ENCODE data around the gene BLNK.

Gene BLNK

GRCh38 chr10:96230527-96230926 is 40.8 kb downstream of the BLNK start:
- H3K27me3 ChIP-seq (ENCODE audit: control insufficient read depth in 1 of 2, insufficient read depth in 2 of 2, low read length in 2 of 2), result no peaks in the 10 kb centered on the region
- no peak overlapping the region for H3K9ac ChIP-seq (ENCODE audit: low read depth in 1 of 2, low read length in 2 of 2)
- H3K9me3 ChIP-seq (ENCODE audit: control insufficient read depth in 1 of 2, low read length in 2 of 2), result no peaks in the 10 kb centered on the region
- no peak overlapping the region for H3K4me3 ChIP-seq (ENCODE audit: low read depth in 1 of 2, low read length in 2 of 2)
- H3K27ac ChIP-seq (ENCODE audit: low read depth, low read length), result no peak overlapping the region
- peaks cover 22 to 55% of the 10 kb centered on the region in 2 donors for H3K36me3 ChIP-seq (ENCODE audit: control insufficient read depth in 1 of 2, insufficient read depth in 2 of 2, low read length in 2 of 2)
- peaks cover 2 to 8% of the 10 kb centered on the region in 2 donors for H3K4me1 ChIP-seq (ENCODE audit: control insufficient read depth in 1 of 2, insufficient read depth in 2 of 2, low read length in 2 of 2)

DNA sequence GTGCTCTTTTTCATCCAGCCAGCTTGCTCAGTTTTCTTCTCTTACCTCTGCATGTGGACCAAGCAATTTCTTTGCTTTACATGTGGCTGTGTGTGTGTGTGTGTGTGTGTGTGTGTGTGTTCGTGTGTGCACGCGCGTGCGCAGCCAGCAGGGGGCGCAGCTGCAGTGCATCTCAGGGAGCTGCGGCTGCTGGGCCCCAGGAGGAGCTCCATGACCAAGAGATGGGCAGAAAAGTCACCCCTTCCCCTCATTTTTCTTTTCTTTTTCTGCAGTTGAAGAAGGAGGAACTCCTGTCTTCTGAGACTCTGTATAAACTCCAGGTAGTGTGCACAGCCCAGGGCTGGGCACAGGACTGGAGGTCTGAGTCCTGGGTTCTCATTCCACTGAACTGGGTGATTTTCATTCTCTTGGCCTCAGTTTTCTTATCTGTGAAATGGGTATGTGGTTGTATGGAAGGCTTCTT is 41.8 kb downstream of the BLNK start:
- Histone ChIP-seq H3K27me3 (ENCODE audit: control insufficient read depth in 1 of 2, insufficient read depth in 2 of 2, low read length in 2 of 2) (no peaks in the 10 kb centered on the region), H3K36me3 (ENCODE audit: control insufficient read depth in 1 of 2, insufficient read depth in 2 of 2, low read length in 2 of 2) (peaks cover 27 to 61% of the 10 kb centered on the region in 2 donors), H3K4me3 (ENCODE audit: low read depth in 1 of 2, low read length in 2 of 2) (no peak overlapping the region), H3K9ac (ENCODE audit: low read depth in 1 of 2, low read length in 2 of 2) (no peak overlapping the region), H3K27ac (ENCODE audit: low read depth, low read length) (no peak overlapping the region), H3K9me3 (ENCODE audit: control insufficient read depth in 1 of 2, low read length in 2 of 2) (no peaks in the 10 kb centered on the region), H3K4me1 (ENCODE audit: control insufficient read depth in 1 of 2, insufficient read depth in 2 of 2, low read length in 2 of 2) (peaks cover 0 to 8% of the 10 kb centered on the region in 2 donors)

GRCh38 chr10:96228408-96228994 is 42.9 kb downstream of the BLNK start:
- H3K27me3 ChIP-seq (ENCODE audit: control insufficient read depth in 1 of 2, insufficient read depth in 2 of 2, low read length in 2 of 2), result no peaks in the 10 kb centered on the region
- H3K4me3 ChIP-seq (ENCODE audit: low read depth in 1 of 2, low read length in 2 of 2), result no peak overlapping the region
- H3K4me1 ChIP-seq (ENCODE audit: control insufficient read depth in 1 of 2, insufficient read depth in 2 of 2, low read length in 2 of 2), result peaks cover 0 to 8% of the 10 kb centered on the region in 2 donors
- no peak overlapping the region for H3K9ac ChIP-seq (ENCODE audit: low read depth in 1 of 2, low read length in 2 of 2)
- peaks cover 29 to 67% of the 10 kb centered on the region in 2 donors for H3K36me3 ChIP-seq (ENCODE audit: control insufficient read depth in 1 of 2, insufficient read depth in 2 of 2, low read length in 2 of 2)
- no peak overlapping the region for H3K27ac ChIP-seq (ENCODE audit: low read depth, low read length)
- H3K9me3 ChIP-seq (ENCODE audit: control insufficient read depth in 1 of 2, low read length in 2 of 2), result no peaks in the 10 kb centered on the region

- Histone ChIP-seq H3K4me3 (ENCODE audit: low read depth in 1 of 2, low read length in 2 of 2) (no peak overlapping the region), H3K9ac (ENCODE audit: low read depth in 1 of 2, low read length in 2 of 2) (no peak overlapping the region), H3K36me3 (ENCODE audit: control insufficient read depth in 1 of 2, insufficient read depth in 2 of 2, low read length in 2 of 2) (peaks cover 35 to 69% of the 10 kb centered on the region in 2 donors), H3K27ac (ENCODE audit: low read depth, low read length) (no peak overlapping the region), H3K9me3 (ENCODE audit: control insufficient read depth in 1 of 2, low read length in 2 of 2) (no peaks in the 10 kb centered on the region), H3K27me3 (ENCODE audit: control insufficient read depth in 1 of 2, insufficient read depth in 2 of 2, low read length in 2 of 2) (no peaks in the 10 kb centered on the region), H3K4me1 (ENCODE audit: control insufficient read depth in 1 of 2, insufficient read depth in 2 of 2, low read length in 2 of 2) (peaks cover 0 to 8% of the 10 kb centered on the region in 2 donors)
These were observed 44.2 kb downstream of the BLNK start for GRCh38 chr10:96227206-96227605.

DNA sequence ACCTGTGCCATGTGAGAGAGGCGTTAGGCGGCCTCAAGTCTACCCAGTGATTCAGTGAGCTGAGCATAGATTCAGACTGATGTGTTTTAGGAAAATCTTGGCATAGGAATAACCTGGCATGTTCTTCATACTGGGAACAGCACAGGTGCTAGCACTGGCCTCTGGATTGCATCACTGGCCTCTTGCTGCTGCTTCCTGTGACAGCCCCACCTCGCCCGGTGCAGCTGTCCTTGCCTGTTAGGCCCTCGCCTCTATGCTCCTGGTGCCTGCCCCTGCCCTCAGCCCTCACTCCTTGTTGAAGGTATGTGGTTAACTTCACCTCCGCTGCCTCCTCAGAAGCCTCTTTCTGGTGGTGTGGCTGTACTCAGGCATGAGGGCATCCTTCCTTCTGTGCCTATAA is 46.2 kb downstream of the BLNK start:
- Histone ChIP-seq H3K27ac (ENCODE audit: low read depth, low read length) (no peak overlapping the region), H3K9ac (ENCODE audit: low read depth in 1 of 2, low read length in 2 of 2) (no peak overlapping the region), H3K4me1 (ENCODE audit: control insufficient read depth in 1 of 2, insufficient read depth in 2 of 2, low read length in 2 of 2) (peaks cover 0 to 8% of the 10 kb centered on the region in 2 donors), H3K27me3 (ENCODE audit: control insufficient read depth in 1 of 2, insufficient read depth in 2 of 2, low read length in 2 of 2) (no peaks in the 10 kb centered on the region), H3K4me3 (ENCODE audit: low read depth in 1 of 2, low read length in 2 of 2) (no peak overlapping the region), H3K36me3 (ENCODE audit: control insufficient read depth in 1 of 2, insufficient read depth in 2 of 2, low read length in 2 of 2) (peaks cover 44 to 68% of the 10 kb centered on the region in 2 donors), H3K9me3 (ENCODE audit: control insufficient read depth in 1 of 2, low read length in 2 of 2) (no peaks in the 10 kb centered on the region)

DNA sequence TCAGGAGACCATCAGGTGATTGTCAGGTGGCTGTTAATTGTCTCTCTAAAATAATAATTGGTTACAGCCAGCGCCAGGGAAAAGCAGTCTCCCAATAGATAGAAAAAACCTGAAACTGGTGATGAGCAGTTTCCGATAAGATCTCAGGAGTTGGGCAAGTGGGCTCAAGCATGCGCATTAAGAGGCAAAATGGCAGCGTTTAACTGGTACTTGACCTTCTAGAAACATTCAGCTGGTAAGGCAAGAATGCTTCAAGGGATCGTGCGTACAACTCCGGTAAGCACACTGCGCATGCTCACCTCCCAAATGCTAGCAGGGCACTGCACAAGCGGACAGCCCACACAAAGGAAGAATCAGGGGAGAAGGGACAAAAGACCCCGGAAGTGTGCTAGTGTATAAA is 48.5 kb downstream of the BLNK start:
- Histone ChIP-seq H3K4me3 (ENCODE audit: low read depth in 1 of 2, low read length in 2 of 2) (no peak overlapping the region), H3K27ac (ENCODE audit: low read depth, low read length) (no peak overlapping the region), H3K4me1 (ENCODE audit: control insufficient read depth in 1 of 2, insufficient read depth in 2 of 2, low read length in 2 of 2) (peaks cover 0 to 1% of the 10 kb centered on the region in 2 donors), H3K27me3 (ENCODE audit: control insufficient read depth in 1 of 2, insufficient read depth in 2 of 2, low read length in 2 of 2) (no peaks in the 10 kb centered on the region), H3K9ac (ENCODE audit: low read depth in 1 of 2, low read length in 2 of 2) (no peak overlapping the region), H3K9me3 (ENCODE audit: control insufficient read depth in 1 of 2, low read length in 2 of 2) (no peaks in the 10 kb centered on the region), H3K36me3 (ENCODE audit: control insufficient read depth in 1 of 2, insufficient read depth in 2 of 2, low read length in 2 of 2) (peaks cover 43 to 78% of the 10 kb centered on the region in 2 donors)

GRCh38 chr10:96222441-96222840 is 48.9 kb downstream of the BLNK start:
- peaks cover 43 to 76% of the 10 kb centered on the region in 2 donors for H3K36me3 ChIP-seq (ENCODE audit: control insufficient read depth in 1 of 2, insufficient read depth in 2 of 2, low read length in 2 of 2)
- H3K9me3 ChIP-seq (ENCODE audit: control insufficient read depth in 1 of 2, low read length in 2 of 2), result no peaks in the 10 kb centered on the region
- H3K9ac ChIP-seq (ENCODE audit: low read depth in 1 of 2, low read length in 2 of 2), result no peak overlapping the region
- H3K4me3 ChIP-seq (ENCODE audit: low read depth in 1 of 2, low read length in 2 of 2), result no peak overlapping the region
- H3K27me3 ChIP-seq (ENCODE audit: control insufficient read depth in 1 of 2, insufficient read depth in 2 of 2, low read length in 2 of 2), result no peaks in the 10 kb centered on the region
- no peaks in the 10 kb centered on the region for H3K4me1 ChIP-seq (ENCODE audit: control insufficient read depth in 1 of 2, insufficient read depth in 2 of 2, low read length in 2 of 2)
- no peak overlapping the region for H3K27ac ChIP-seq (ENCODE audit: low read depth, low read length)

- no peaks in the 10 kb centered on the region for H3K4me1 ChIP-seq (ENCODE audit: control insufficient read depth in 1 of 2, insufficient read depth in 2 of 2, low read length in 2 of 2)
- peaks cover 40 to 73% of the 10 kb centered on the region in 2 donors for H3K36me3 ChIP-seq (ENCODE audit: control insufficient read depth in 1 of 2, insufficient read depth in 2 of 2, low read length in 2 of 2)
- no peak overlapping the region for H3K27ac ChIP-seq (ENCODE audit: low read depth, low read length)
- no peak overlapping the region for H3K4me3 ChIP-seq (ENCODE audit: low read depth in 1 of 2, low read length in 2 of 2)
- no peak overlapping the region for H3K9ac ChIP-seq (ENCODE audit: low read depth in 1 of 2, low read length in 2 of 2)
- no peaks in the 10 kb centered on the region for H3K27me3 ChIP-seq (ENCODE audit: control insufficient read depth in 1 of 2, insufficient read depth in 2 of 2, low read length in 2 of 2)
- no peaks in the 10 kb centered on the region for H3K9me3 ChIP-seq (ENCODE audit: control insufficient read depth in 1 of 2, low read length in 2 of 2)
These were observed 52.5 kb downstream of the BLNK start for GRCh38 chr10:96218826-96219225.

GRCh38 chr10:96217711-96218110 is 53.7 kb downstream of the BLNK start:
- Histone ChIP-seq H3K4me1 (ENCODE audit: control insufficient read depth in 1 of 2, insufficient read depth in 2 of 2, low read length in 2 of 2) (no peaks in the 10 kb centered on the region), H3K9ac (ENCODE audit: low read depth in 1 of 2, low read length in 2 of 2) (no peak overlapping the region), H3K36me3 (ENCODE audit: control insufficient read depth in 1 of 2, insufficient read depth in 2 of 2, low read length in 2 of 2) (peaks cover 38 to 72% of the 10 kb centered on the region in 2 donors), H3K9me3 (ENCODE audit: control insufficient read depth in 1 of 2, low read length in 2 of 2) (no peaks in the 10 kb centered on the region), H3K27me3 (ENCODE audit: control insufficient read depth in 1 of 2, insufficient read depth in 2 of 2, low read length in 2 of 2) (no peaks in the 10 kb centered on the region), H3K4me3 (ENCODE audit: low read depth in 1 of 2, low read length in 2 of 2) (no peak overlapping the region), H3K27ac (ENCODE audit: low read depth, low read length) (no peak overlapping the region)

DNA sequence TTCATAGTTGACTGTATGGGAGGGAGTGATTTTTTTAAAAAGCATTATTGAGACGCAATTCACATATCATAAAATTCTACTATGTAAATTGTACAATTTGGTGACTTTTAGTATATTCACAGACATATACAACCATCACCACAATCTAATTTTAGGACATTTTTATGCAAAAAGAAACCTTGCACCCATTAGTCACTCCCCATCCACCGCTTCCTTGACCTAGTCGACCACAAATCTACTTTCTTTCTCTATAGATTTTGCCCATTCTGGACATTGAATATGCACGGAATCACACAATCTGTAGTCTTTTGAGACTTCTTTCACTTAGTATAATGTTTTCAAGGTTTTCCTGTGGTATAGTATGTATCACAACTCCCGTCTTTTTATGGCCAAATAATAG is 54.6 kb downstream of the BLNK start:
- Histone ChIP-seq H3K27ac (ENCODE audit: low read depth, low read length) (no peak overlapping the region), H3K4me3 (ENCODE audit: low read depth in 1 of 2, low read length in 2 of 2) (no peak overlapping the region)

More for the DNA sequence above, 54.6 kb downstream of the BLNK start:
- Histone ChIP-seq H3K4me1 (ENCODE audit: control insufficient read depth in 1 of 2, insufficient read depth in 2 of 2, low read length in 2 of 2) (no peaks in the 10 kb centered on the region), H3K9me3 (ENCODE audit: control insufficient read depth in 1 of 2, low read length in 2 of 2) (no peaks in the 10 kb centered on the region), H3K27me3 (ENCODE audit: control insufficient read depth in 1 of 2, insufficient read depth in 2 of 2, low read length in 2 of 2) (no peaks in the 10 kb centered on the region), H3K36me3 (ENCODE audit: control insufficient read depth in 1 of 2, insufficient read depth in 2 of 2, low read length in 2 of 2) (peaks cover 29 to 63% of the 10 kb centered on the region in 2 donors), H3K9ac (ENCODE audit: low read depth in 1 of 2, low read length in 2 of 2) (no peak overlapping the region)
